NCI-H1417 (cell line): ENCODE data around the gene CNTNAP5.

ENCODE experiments used
- DNase-seq, 3 experiments: peaks; one replicate each; lab custom pipeline; 2025; lab: John Stamatoyannopoulos, UW

Gene CNTNAP5

GRCh38 chr2:124269348-124269747 is 244.3 kb downstream of the CNTNAP5 start:
- no peak for DNase-seq

GRCh38 chr2:124272261-124272841 is 247.3 kb downstream of the CNTNAP5 start:
- DNase-seq: no peak

GRCh38 chr2:124281541-124281940 is 256.5 kb downstream of the CNTNAP5 start:
- DNase-seq: no peak

GRCh38 chr2:124283096-124283495 is 258.0 kb downstream of the CNTNAP5 start:
- DNase-seq: peak in 2 of 3 experiments; percentile 3 to 58

- no peak for DNase-seq
These were observed 261.1 kb downstream of the CNTNAP5 start for GRCh38 chr2:124286089-124286783.

GRCh38 chr2:124289060-124289459 is 264.0 kb downstream of the CNTNAP5 start:
- DNase-seq: no peak

- DNase-seq: no peak
These were observed 264.5 kb downstream of the CNTNAP5 start for GRCh38 chr2:124289615-124290014.

- DNase-seq: no peak
These were observed 271.4 kb downstream of the CNTNAP5 start for GRCh38 chr2:124296470-124296869.

GRCh38 chr2:124301915-124302314 is 276.8 kb downstream of the CNTNAP5 start:
- DNase-seq: no peak

GRCh38 chr2:124308319-124309062 is 283.4 kb downstream of the CNTNAP5 start:
- DNase-seq: no peak

GRCh38 chr2:124309563-124310138 is 284.6 kb downstream of the CNTNAP5 start:
- no peak for DNase-seq

GRCh38 chr2:124310671-124311070 is 285.6 kb downstream of the CNTNAP5 start:
- no peak for DNase-seq

GRCh38 chr2:124314084-124314483 is 289.0 kb downstream of the CNTNAP5 start:
- no peak for DNase-seq

- no peak for DNase-seq
These were observed 290.3 kb downstream of the CNTNAP5 start for GRCh38 chr2:124315221-124315880.

GRCh38 chr2:124316133-124316532 is 291.0 kb downstream of the CNTNAP5 start:
- no peak for DNase-seq

GRCh38 chr2:124316881-124317605 is 292.0 kb downstream of the CNTNAP5 start:
- no peak for DNase-seq

GRCh38 chr2:124317628-124318027 is 292.5 kb downstream of the CNTNAP5 start:
- DNase-seq: no peak

GRCh38 chr2:124318913-124319312 is 293.8 kb downstream of the CNTNAP5 start:
- peak in 1 of 3 experiments; percentile 74 for DNase-seq

GRCh38 chr2:124319577-124319976 is 294.5 kb downstream of the CNTNAP5 start:
- DNase-seq: no peak

- peak in 1 of 3 experiments; percentile 53 for DNase-seq
These were observed 295.1 kb downstream of the CNTNAP5 start for GRCh38 chr2:124320051-124320688.

GRCh38 chr2:124323321-124323720 is 298.2 kb downstream of the CNTNAP5 start:
- DNase-seq: no peak
